ENCODE results near the gene CRMP1. TPM values are rescaled to one million over a fixed set of nuclear protein-coding genes. Genes with fewer than 3 reads are reported as not detected.

Gene CRMP1
- polyA plus RNA-seq, 1 donor (not counting 4 experiments of a cell fraction or from before 2014, with no cell fraction given), result 0.03 TPM

DNA sequence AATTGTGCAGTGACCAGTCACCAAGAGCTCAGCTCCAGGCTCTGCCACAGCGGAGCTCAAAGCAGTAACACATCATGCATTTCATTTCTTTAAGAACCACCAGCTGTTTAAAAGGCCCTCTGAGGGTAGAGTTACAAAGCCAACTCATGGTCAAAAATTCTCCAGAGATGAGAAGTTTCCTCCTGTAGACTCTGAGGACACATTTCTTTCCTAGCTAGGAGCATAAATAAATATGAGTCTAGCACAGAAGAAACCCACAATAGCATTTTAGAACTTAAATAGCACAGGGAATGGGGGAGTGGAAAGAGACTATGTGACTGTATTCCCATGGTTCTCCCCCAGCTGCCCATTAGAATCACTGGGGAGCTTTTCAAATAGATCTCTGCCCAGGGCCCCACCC, 6.5 kb upstream of the CRMP1 start:
- dilution Hi-C loops (cut with MboI; ENCODE audit: extremely low pct_ligation_motif_present, low sequenced_read_pairs), result no loop called here
- no peak overlapping the region for H3K4me3 ChIP-seq (ENCODE audit: control insufficient read depth in 2 of 3, extremely low read depth in 1 of 3, insufficient read depth in 2 of 3, low read depth in 1 of 3, low read length in 3 of 3)
- no peaks in the 10 kb centered on the region for H4K20me1 ChIP-seq (ENCODE audit: control insufficient read depth, extremely low read depth, insufficient read depth, low read length)
- no peaks in the 10 kb centered on the region for H3K36me3 ChIP-seq (ENCODE audit: control insufficient read depth in 2 of 2, extremely low read depth in 1 of 2, insufficient read depth in 2 of 2, low read length in 2 of 2)
- TF ChIP-seq EZH2 (IDR thresholded peaks at IDR 0.05; ENCODE audit: low read length), result no peak
- TF ChIP-seq, protein P1, sequence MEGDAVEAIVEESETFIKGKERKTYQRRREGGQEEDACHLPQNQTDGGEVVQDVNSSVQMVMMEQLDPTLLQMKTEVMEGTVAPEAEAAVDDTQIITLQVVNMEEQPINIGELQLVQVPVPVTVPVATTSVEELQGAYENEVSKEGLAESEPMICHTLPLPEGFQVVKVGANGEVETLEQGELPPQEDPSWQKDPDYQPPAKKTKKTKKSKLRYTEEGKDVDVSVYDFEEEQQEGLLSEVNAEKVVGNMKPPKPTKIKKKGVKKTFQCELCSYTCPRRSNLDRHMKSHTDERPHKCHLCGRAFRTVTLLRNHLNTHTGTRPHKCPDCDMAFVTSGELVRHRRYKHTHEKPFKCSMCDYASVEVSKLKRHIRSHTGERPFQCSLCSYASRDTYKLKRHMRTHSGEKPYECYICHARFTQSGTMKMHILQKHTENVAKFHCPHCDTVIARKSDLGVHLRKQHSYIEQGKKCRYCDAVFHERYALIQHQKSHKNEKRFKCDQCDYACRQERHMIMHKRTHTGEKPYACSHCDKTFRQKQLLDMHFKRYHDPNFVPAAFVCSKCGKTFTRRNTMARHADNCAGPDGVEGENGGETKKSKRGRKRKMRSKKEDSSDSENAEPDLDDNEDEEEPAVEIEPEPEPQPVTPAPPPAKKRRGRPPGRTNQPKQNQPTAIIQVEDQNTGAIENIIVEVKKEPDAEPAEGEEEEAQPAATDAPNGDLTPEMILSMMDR (optimal IDR thresholded peaks at IDR 0.05 in 1 of 3, IDR thresholded peaks at IDR 0.05 in 1 of 3, conservative IDR thresholded peaks at IDR 0.05 in 1 of 3; ENCODE audit: extremely low read depth in 1 of 3, insufficient read depth in 2 of 3, low read length in 3 of 3), result no peak
- no peaks in the 10 kb centered on the region for H3K4me1 ChIP-seq (ENCODE audit: control insufficient read depth, extremely low read depth, insufficient read depth, low read length)
- H3K27ac ChIP-seq (ENCODE audit: control insufficient read depth, insufficient read depth, low read length), result no peak overlapping the region
- H3K79me2 ChIP-seq (ENCODE audit: control insufficient read depth, insufficient read depth, low read length), result no peaks in the 10 kb centered on the region
- no peak for FAIRE-seq
- no peaks in the 10 kb centered on the region for H3K9me1 ChIP-seq (ENCODE audit: control insufficient read depth, extremely low read depth, insufficient read depth, low read length)
- H3K9me3 ChIP-seq (ENCODE audit: control insufficient read depth, low read depth, low read length), result no peaks in the 10 kb centered on the region
- H2AFZ ChIP-seq (ENCODE audit: control insufficient read depth, low read length), result no peak overlapping the region
- no peak overlapping the region for H3K9ac ChIP-seq (ENCODE audit: control insufficient read depth, extremely low read depth, insufficient read depth, low read length)
- no peak overlapping the region for H3K4me2 ChIP-seq (ENCODE audit: control insufficient read depth, extremely low read depth, insufficient read depth, low read depth, low read length)
- peaks cover 25% of the 10 kb centered on the region for H3K27me3 ChIP-seq (ENCODE audit: control insufficient read depth, extremely low read depth, insufficient read depth, low read length)
- no peak for DNase-seq (ENCODE audit: low read depth, low spot score)

- H3K9me1 ChIP-seq (ENCODE audit: control insufficient read depth, extremely low read depth, insufficient read depth, low read length), result no peaks in the 10 kb centered on the region
- no peaks in the 10 kb centered on the region for H3K79me2 ChIP-seq (ENCODE audit: control insufficient read depth, insufficient read depth, low read length)
- no peak overlapping the region for H3K4me2 ChIP-seq (ENCODE audit: control insufficient read depth, extremely low read depth, insufficient read depth, low read depth, low read length)
- H3K27ac ChIP-seq (ENCODE audit: control insufficient read depth, insufficient read depth, low read length), result no peak overlapping the region
- peaks cover 39% of the 10 kb centered on the region for H3K27me3 ChIP-seq (ENCODE audit: control insufficient read depth, extremely low read depth, insufficient read depth, low read length)
- no peak for TF ChIP-seq EZH2 (IDR thresholded peaks at IDR 0.05; ENCODE audit: low read length)
- TF ChIP-seq, protein P1 (optimal IDR thresholded peaks at IDR 0.05 in 1 of 3, IDR thresholded peaks at IDR 0.05 in 1 of 3, conservative IDR thresholded peaks at IDR 0.05 in 1 of 3; ENCODE audit: extremely low read depth in 1 of 3, insufficient read depth in 2 of 3, low read length in 3 of 3), result no peak
- FAIRE-seq (no peak), DNase-seq (ENCODE audit: low read depth, low spot score) (no peak)
- no peaks in the 10 kb centered on the region for H3K36me3 ChIP-seq (ENCODE audit: control insufficient read depth in 2 of 2, extremely low read depth in 1 of 2, insufficient read depth in 2 of 2, low read length in 2 of 2)
- H3K9ac ChIP-seq (ENCODE audit: control insufficient read depth, extremely low read depth, insufficient read depth, low read length), result no peak overlapping the region
- no peaks in the 10 kb centered on the region for H3K4me1 ChIP-seq (ENCODE audit: control insufficient read depth, extremely low read depth, insufficient read depth, low read length)
- H3K4me3 ChIP-seq (ENCODE audit: control insufficient read depth in 2 of 3, extremely low read depth in 1 of 3, insufficient read depth in 2 of 3, low read depth in 1 of 3, low read length in 3 of 3), result no peak overlapping the region
- no peak overlapping the region for H2AFZ ChIP-seq (ENCODE audit: control insufficient read depth, low read length)
- dilution Hi-C loops (cut with MboI; ENCODE audit: extremely low pct_ligation_motif_present, low sequenced_read_pairs), result no loop called here
- no peaks in the 10 kb centered on the region for H4K20me1 ChIP-seq (ENCODE audit: control insufficient read depth, extremely low read depth, insufficient read depth, low read length)
- H3K9me3 ChIP-seq (ENCODE audit: control insufficient read depth, low read depth, low read length), result no peaks in the 10 kb centered on the region
These were observed 4.8 kb upstream of the CRMP1 start for GRCh38 chr4:5897674-5898073.

Measured in keratinocyte (primary cell).